Stomach (tissue), 9 donors: Measurements from ENCODE around the gene STK39. TPM values are rescaled to one million over a fixed set of nuclear protein-coding genes. Genes with fewer than 3 reads are reported as not detected.

Experiments
- DNase-seq, 2 donors: peaks; one replicate each; pipeline versions ENCODE4 v3.0.0 to v3.0.0-alpha.2; 2013 to 2019
- H3K27ac ChIP-seq, 5 donors: fragments of 200-600 bp in 4 of 5; sonication (generic) in 4 of 5; one replicate each; pipeline ENCODE4 v1.5.1; 2013 to 2019; ENCODE audit warnings: mild to moderate bottlenecking in 1 of 5, moderate library complexity in 1 of 5
- H3K27me3 ChIP-seq, 3 donors: fragments of 200-600 bp; sonication (generic); one replicate each; pipeline ENCODE4 v1.5.1; 2017 to 2019; ENCODE audit warnings: mixed run types in 1 of 3
- H3K36me3 ChIP-seq, 4 donors: fragments of 200-600 bp; sonication (generic); 1 replicate in 3 of 4; 2 replicates in 1 of 4; pipeline ENCODE4 v1.5.1; 2016 to 2019
- H3K4me1 ChIP-seq, 4 donors: fragments of 200-600 bp; sonication (generic); one replicate each; pipeline ENCODE4 v1.5.1; 2016 to 2019
- H3K4me3 ChIP-seq, 4 donors: fragments of 200-600 bp; sonication (generic) in 3 of 4; one replicate each; pipeline ENCODE4 v1.5.1; 2016 to 2019; ENCODE audit warnings: mild to moderate bottlenecking in 1 of 4
- H3K9me3 ChIP-seq, 4 donors: fragments of 200-600 bp; sonication (generic); one replicate each; pipeline ENCODE4 v1.5.1; 2016 to 2019
- EP300 ChIP-seq: sonication (generic); formaldehyde crosslinking; IDR thresholded peaks from one replicate; pipeline ENCODE4 v1.6.1; 2017; ENCODE audit warnings: antibody characterized with exemption
- POLR2A ChIP-seq, 4 donors: fragments of 450-650 bp; IDR thresholded peaks; one replicate each; pipeline ENCODE4 v1.6.1; 2016; ENCODE audit warnings: antibody characterized with exemption in 4 of 4, control low read depth in 2 of 4, mild to moderate bottlenecking in 1 of 4, moderate library complexity in 1 of 4
- POLR2AphosphoS5 ChIP-seq, 3 donors: sonication (generic); formaldehyde crosslinking; IDR thresholded peaks; one replicate each; pipeline ENCODE4 v1.6.1; 2016; ENCODE audit warnings: antibody characterized with exemption in 3 of 3
- whole genome bisulfite sequencing, 5 donors: extraction: QIAGEN DNeasy Blood & Tissue Kit in 3 of 5; methylation state at CpG; one replicate each; pipeline versions ENCODE4 v1.1.5 to v1.1.7; 2013 to 2018; 5-methylcytosine and 5-hydroxymethylcytosine counted together
- intact Hi-C: fragments of 100-400 bp; cut with DNase I; formaldehyde crosslinking; loops from one replicate; pipeline ENCODE4 v1.15.1; 2023; ENCODE audit warnings: low total_unique reads
- polyA plus RNA-seq, 3 donors: library from polyadenylated mRNA; stranded (reverse); fragments of 200-250 nt; gene quantifications; one replicate each; pipeline ENCODE4 v1.2.3, GENCODE V29; 2013
- total RNA-seq, 5 donors: library from RNA; depleted of rRNA; stranded (reverse); fragments of >200 nt; gene quantifications; one replicate each; pipeline versions ENCODE4 v1.1.0 to v1.2.3, GENCODE V29; 2014 to 2016
- TF ChIP-seq, protein P1 (sequence below), 7 experiments: fragments of 450-650 bp in 4 of 7; fragments of 200-600 bp in 3 of 7; sonication (generic) in 3 of 7; IDR thresholded peaks; one replicate each; pipeline ENCODE4 v1.5.1; 2016 to 2019; ENCODE audit warnings: antibody characterized with exemption in 7 of 7, control low read depth in 2 of 7, mild to moderate bottlenecking in 1 of 7
- donor health status: healthy with polysubstance abuse.
- donor health status: Bipolar disorder and iron deficiency.
- donor health status: healthy.

The STK39 gene
- total and polyA plus RNA-seq, 8 donors = 18.3 to 60.7 (median 33.3) TPM

- peaks cover 0 to 16% (median 5%) of the 10 kb centered on the region in 4 donors for H3K4me1 ChIP-seq
- no peaks in the 10 kb centered on the region for H3K9me3 ChIP-seq
- TF ChIP-seq POLR2A (IDR thresholded peaks at IDR 0.05) = no peak
- peaks cover 0 to 12% (median 4%) of the 10 kb centered on the region in 4 donors for H3K36me3 ChIP-seq
- H3K27me3 ChIP-seq = no peaks in the 10 kb centered on the region
- no peak overlapping the region for H3K27ac ChIP-seq
- WGBS, 5 donors = 36 to 62% (median 52%) methylated on average over 3 of the region's 3 CpGs
- no peak for DNase-seq
- no peak overlapping the region for H3K4me3 ChIP-seq
- intact Hi-C loops = no loop called here
These were observed 215.3 kb downstream of the STK39 start for GRCh38 chr2:168032091-168032490.

DNA sequence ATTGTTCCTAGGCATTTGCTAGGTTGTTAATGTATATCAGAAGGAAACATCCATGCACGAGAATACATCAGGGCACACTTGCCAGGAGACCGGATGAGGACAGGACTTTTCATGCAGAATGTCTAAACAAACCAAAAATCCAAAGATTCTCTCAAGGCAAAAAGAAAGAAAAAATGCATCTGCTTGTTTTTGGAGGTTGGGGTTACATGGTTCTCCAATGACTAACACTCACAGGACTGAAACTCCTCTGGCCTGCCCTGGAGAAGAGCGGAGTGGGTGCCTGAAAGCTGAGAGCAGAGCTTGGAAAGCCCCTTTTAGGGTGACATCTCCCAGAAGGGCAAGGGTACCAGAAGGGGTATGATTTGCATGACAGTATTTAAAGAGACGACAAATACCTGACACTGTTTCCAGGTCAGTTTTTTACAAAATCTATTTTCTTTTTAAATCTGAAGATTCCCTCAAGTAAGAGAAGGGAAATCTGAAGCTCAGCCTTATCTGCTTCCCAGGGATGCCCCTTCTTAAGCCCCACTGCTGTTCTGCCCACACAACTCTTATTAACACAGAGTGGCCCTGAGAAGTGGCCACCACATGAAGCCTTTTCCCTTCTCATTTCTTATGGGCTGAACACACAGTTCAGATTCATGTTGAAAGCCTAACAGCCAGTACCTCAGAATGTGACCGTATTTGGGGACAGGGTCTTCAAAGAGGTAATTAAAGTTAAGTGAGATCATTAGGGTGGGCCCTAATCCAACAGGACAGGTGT lies 216.4 kb downstream of the STK39 start:
- Histone ChIP-seq H3K9me3 (no peaks in the 10 kb centered on the region), H3K36me3 (peaks cover 0 to 12% (median 4%) of the 10 kb centered on the region in 4 donors), H3K27me3 (no peaks in the 10 kb centered on the region), H3K4me1 (peaks cover 0 to 16% (median 5%) of the 10 kb centered on the region in 4 donors), H3K4me3 (no peak overlapping the region), H3K27ac (no peak overlapping the region)
- WGBS, 5 donors = 78 to 93% (median 85%) methylated on average over 5 of the region's 5 CpGs
- TF ChIP-seq POLR2A (IDR thresholded peaks at IDR 0.05) (no peak), EP300 (no peak), POLR2AphosphoS5 (IDR thresholded peaks at IDR 0.05) (no peak)
- TF ChIP-seq, protein P1, sequence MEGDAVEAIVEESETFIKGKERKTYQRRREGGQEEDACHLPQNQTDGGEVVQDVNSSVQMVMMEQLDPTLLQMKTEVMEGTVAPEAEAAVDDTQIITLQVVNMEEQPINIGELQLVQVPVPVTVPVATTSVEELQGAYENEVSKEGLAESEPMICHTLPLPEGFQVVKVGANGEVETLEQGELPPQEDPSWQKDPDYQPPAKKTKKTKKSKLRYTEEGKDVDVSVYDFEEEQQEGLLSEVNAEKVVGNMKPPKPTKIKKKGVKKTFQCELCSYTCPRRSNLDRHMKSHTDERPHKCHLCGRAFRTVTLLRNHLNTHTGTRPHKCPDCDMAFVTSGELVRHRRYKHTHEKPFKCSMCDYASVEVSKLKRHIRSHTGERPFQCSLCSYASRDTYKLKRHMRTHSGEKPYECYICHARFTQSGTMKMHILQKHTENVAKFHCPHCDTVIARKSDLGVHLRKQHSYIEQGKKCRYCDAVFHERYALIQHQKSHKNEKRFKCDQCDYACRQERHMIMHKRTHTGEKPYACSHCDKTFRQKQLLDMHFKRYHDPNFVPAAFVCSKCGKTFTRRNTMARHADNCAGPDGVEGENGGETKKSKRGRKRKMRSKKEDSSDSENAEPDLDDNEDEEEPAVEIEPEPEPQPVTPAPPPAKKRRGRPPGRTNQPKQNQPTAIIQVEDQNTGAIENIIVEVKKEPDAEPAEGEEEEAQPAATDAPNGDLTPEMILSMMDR (IDR thresholded peaks at IDR 0.05) = no peak
- intact Hi-C loops = no loop called here
- DNase-seq = no peak

DNA sequence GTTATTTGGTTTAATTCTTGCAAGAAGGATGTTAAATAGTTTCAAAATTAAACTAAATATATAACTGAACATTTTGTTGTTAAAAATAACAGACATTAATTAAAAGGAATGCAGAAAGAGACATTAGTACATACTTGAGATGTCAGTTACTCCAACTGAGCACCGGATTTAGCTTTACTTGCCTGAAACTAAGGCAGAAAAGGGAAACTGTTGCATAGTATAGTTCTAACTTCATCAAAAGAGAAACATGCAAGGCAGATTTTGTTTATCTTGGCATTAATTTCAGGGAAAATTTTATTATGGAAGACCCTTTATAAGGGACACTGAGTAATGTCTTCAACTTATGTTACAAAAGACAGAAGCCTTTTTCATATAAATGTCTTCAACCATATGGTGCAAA lies 218.3 kb downstream of the STK39 start:
- H3K27me3 ChIP-seq = no peaks in the 10 kb centered on the region
- TF ChIP-seq EP300 = no peak
- no peak for TF ChIP-seq POLR2AphosphoS5 (IDR thresholded peaks at IDR 0.05)
- TF ChIP-seq POLR2A (IDR thresholded peaks at IDR 0.05) = no peak
- TF ChIP-seq, protein P1 (IDR thresholded peaks at IDR 0.05) = no peak
- no peak overlapping the region for H3K4me3 ChIP-seq
- intact Hi-C loops = no loop called here
- no peak overlapping the region for H3K27ac ChIP-seq
- no peak for DNase-seq
- H3K9me3 ChIP-seq = no peaks in the 10 kb centered on the region
- WGBS, 5 donors = 76 to 88% (median 79%) methylated on average over 1 of the region's 1 CpG
- H3K36me3 ChIP-seq = peaks cover 4 to 19% (median 9%) of the 10 kb centered on the region in 4 donors
- peaks cover 0 to 16% (median 5%) of the 10 kb centered on the region in 4 donors for H3K4me1 ChIP-seq

DNA sequence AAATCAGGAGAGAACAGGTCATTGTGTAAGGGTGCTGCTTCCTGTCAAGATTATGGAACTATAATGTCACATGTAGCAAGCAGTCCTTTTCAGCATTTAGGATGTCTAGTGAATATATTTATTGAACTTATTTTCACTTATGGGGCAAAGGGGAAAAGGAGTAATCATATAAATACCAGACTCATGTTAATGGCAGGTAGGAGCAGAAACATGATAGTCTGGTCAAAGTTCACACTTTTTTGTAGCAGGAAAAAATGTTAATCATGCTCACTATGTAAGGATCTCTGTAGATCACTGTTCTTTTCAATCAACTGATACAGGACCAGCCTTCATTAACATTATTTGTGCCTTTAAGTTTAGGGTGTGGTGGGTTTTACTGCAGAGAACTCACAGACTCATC lies 219.0 kb downstream of the STK39 start:
- H3K4me1 ChIP-seq = peaks cover 0 to 16% (median 5%) of the 10 kb centered on the region in 4 donors
- H3K27me3 ChIP-seq = no peaks in the 10 kb centered on the region
- H3K27ac ChIP-seq = no peak overlapping the region
- DNase-seq = no peak
- no peak for TF ChIP-seq POLR2A (IDR thresholded peaks at IDR 0.05)
- no peak for TF ChIP-seq EP300
- TF ChIP-seq, protein P1 (IDR thresholded peaks at IDR 0.05) = no peak
- no peak for TF ChIP-seq POLR2AphosphoS5 (IDR thresholded peaks at IDR 0.05)
- H3K4me3 ChIP-seq = no peak overlapping the region
- intact Hi-C loops = no loop called here
- H3K36me3 ChIP-seq = peaks cover 4 to 19% (median 7%) of the 10 kb centered on the region in 4 donors
- no peaks in the 10 kb centered on the region for H3K9me3 ChIP-seq
